ENCODE results near the gene KLHDC8B.
A peak's percentile ranks its signal among the peaks of the same experiment; 100 is the strongest.

The KLHDC8B gene

DNA sequence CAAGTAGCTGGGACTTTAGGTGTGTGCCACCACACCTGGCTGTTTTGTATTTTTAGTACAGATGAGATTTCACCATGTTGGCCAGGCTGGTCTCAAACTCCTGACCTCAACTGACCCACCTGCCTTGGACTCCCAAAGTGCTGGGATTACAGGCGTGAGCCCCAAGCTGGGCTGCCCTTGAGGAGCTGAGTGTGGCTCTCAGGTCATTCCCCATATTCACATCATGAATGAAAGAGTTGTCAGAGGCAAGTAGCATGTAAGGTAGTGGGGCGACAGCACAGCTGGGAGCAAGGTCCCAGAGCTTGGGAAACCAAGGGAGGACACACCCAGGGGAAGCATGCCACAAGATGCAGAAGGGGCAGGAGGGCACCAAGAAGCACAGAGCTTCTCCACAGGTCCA lies 10.2 kb upstream of the KLHDC8B start:
- DNase-seq, result no peak

DNA sequence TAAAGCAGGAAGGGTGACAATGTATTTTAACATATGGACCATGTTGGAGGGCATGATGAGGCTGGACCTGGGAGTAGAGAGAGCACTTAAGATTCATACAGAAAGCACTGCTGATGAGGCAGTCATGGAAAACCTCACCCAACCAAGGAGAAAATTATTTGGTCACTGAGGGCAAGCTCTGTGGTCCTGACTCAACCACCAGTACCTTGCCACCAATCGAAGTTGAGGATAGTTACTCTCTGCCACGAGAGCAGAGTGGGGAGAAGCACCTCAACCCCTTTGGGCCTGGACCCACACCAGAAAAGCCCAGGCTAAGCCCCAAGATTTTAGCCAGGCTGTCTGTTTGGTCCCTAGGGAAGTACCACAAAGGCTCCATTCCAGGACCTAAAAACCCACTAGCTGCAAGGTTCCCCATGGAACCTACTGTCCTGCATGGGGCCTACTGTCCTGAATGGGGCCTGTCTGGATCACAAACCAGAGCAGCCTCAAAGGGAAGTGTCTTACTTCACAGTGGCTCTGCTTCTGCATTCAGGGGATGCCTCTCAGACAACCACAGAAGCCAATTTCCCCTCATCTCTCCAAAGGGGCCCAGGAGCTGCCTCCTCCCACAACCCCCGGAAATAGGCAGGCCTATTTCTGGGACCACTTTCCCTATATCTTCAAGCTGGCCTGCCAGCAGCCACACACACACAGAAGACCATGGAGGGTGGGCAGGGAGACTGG lies 9.4 kb upstream of the KLHDC8B start:
- DNase-seq, result no peak

DNA sequence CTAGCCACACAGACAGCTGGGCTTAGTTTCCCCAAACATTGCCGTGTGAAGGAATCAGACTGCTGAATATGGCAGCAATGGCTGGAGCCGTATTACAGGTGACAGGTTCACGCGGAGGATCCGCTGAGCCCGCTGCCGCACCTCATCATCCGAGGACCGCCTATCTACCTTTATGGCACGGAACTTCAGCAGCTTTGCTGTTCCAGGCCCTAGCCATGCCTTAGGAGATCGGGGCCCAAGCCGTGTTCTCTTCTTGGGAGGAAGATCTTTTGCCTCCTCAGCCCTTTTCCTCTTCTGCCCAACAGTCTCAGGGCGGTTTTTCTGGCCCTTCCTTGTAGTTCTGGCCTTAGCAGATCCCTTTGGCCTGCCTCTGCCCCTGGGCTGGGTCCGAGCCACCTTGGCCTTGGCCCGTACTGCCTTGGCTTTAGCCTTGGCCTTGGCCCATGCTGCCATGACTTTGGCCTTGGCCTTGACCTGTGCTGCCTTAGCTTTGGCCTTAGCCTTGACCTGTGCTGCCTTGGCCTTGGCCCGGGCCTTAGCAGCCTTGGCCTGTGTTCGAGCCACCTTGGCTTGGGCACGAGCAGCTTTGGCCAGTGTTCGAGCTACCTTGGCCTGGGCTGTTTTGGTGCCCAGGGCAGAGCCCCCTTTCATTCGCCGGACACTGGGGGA lies 8.5 kb upstream of the KLHDC8B start:
- no peak for DNase-seq

DNA sequence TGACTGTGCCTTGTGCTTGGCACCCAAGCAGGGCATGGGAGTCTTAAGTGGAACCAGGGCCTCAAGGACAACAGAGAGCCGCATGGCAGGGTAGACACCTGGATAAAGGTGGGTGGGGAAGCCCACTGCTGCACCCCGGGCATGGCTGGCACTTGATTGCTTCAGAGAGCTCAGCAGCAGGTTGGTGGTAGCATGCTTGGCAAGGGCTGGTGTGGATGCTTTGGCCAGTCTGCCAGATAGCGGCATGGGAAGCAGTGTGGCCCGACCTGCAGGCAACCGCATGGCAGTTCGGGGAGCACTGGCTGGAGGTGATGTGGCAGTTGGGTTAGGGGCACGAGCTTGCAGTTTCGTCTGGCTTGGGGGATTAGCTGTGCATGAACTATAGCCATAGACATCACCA lies 7.8 kb upstream of the KLHDC8B start:
- DNase-seq, result no peak

DNA sequence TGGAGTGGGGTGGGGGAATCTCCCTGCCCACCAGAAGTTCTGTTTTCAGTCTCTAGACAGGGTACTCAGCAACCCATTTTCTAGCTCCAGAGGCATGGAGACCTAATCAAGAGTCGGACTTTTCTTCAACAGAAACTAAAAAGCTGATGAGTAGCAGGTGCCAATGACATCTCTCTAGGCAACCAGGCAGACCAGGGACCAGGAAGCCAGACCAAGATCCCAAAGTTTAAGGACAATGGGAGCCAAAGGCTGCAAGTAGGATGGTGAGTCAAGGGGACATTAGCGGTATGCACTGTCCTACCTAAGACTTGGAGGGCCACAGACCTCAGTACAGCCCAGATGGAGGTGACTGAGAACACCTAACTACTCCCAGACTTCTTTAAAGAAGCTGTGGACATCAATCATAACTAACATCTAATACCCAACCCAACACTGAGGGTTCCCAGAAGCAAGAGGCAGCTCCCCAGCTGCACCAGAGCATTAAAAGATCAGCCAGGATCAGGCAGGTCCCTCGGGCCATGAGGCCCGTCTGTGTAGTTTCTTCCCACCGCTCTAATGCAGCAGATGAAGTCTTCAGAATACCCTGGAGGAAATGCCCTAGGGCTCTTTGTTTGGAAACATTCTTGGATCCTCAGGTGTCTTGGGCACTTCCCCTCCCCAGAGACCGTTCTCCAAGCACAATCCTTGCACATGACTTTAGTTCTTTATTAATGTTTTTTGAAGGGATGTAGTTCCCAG lies 6.2 kb upstream of the KLHDC8B start:
- no peak for DNase-seq

DNA sequence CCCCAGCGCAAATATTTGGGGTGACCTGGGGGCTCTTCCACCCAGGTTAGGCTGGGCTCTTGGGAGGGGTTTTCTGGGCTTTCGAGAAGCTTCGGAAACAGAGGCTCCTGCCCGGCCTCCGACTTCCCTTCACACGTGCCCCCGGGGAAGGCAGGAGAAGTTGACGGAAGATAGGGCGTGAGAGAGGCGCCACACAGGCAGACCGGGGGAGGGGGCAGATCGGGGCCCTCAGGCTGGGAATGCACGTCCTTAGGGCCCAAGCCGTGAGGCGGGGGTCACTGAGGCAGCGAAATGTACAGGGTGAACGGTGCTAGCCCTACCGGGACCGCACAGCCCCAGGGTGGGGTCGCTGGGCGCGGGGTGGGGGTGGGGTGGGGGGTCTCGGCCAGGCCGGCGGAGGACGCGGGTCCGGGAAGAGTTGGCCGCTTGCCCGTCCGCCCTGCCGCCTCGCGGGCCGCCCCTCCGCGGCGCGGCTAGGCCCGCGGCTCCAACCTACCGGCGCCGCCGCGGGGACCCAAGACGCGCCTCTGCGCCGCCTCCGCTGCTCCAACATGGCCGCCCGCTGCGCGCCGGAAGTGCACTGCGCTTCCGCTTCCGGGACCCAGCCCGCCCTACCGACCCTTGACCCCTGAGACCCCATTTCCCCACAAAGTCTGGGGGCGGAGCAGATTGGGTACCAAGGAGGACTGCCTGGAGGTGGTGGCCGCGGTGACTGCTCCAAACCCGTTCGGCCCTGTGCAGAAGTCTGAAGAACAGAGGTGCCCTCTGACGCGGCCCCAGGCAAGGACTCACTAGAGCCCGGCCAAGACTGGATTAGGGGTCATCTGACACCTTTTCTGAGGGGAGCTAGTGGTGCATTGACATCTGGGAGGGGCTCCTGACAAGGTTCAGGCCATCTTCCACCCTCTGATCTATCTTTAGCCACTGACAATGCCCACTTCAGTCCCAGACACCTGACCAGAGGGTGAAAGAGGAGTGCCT lies 5.3 kb upstream of the KLHDC8B start, which contains the start of gene CCDC71:
TSS of gene CCDC71 (minus strand) at position 561 of the 981 bp plus-strand sequence. CDS start 2,123 bp downstream, outside the sequence.
- peak; percentile 33 for DNase-seq

DNA sequence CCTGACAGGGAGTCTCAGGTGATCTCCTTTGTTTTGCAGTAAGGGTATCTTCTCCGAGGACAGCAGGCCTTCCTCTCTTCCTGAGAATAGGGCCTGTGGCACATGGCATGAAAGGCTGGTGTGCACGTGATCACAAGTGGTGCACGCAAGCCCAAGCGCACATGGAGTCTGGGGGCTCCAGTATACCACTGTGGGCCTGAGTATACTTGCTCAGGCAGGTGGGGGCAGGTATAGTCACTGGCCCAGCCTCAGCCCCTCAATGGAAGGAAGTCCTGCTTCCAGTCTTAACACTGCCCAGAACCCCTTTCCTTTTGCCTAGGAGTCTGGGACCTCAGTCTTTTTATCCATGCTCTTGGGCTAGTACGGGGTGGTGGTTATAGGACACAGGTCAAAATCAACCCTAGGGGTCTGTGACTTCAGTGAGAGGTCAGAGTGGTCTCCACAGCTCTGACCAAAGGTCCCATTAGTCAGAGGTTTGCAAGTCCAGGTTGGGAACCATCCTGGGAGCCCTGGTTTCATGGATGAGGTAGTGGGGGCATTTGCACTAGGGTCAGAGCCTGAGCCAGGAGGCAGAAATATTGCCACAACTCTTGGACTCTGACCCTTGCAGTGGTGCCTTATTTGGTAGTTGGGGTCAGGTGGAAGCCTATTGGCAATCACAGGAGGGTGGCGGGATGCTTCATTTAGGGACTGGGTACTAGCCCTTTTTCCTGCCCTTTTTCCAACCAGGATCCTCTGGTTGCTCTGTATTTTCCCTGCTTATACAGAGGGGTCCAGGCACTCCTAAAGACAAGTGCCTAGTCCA lies 4.4 kb upstream of the KLHDC8B start:
- DNase-seq, result no peak

DNA sequence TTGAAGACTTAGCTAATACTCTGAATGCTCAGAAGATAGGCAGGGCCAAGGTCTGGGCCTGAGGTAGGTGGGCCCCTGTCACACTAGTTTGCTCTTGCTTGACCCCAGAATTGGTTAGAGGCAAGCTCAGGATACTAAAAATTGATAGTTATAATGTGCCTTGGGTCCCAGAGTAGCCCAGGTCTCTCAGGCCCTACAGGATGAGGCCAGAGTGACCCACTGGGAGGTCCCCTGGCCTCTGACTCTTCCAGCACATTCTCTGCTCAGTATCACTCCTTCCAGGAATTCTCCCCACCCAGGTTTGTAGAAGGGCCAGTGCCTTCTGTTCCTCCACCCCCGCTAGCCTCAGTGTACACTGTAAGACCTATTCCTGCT lies 667 bp upstream of the KLHDC8B start:
- DNase-seq, result no peak

DNA sequence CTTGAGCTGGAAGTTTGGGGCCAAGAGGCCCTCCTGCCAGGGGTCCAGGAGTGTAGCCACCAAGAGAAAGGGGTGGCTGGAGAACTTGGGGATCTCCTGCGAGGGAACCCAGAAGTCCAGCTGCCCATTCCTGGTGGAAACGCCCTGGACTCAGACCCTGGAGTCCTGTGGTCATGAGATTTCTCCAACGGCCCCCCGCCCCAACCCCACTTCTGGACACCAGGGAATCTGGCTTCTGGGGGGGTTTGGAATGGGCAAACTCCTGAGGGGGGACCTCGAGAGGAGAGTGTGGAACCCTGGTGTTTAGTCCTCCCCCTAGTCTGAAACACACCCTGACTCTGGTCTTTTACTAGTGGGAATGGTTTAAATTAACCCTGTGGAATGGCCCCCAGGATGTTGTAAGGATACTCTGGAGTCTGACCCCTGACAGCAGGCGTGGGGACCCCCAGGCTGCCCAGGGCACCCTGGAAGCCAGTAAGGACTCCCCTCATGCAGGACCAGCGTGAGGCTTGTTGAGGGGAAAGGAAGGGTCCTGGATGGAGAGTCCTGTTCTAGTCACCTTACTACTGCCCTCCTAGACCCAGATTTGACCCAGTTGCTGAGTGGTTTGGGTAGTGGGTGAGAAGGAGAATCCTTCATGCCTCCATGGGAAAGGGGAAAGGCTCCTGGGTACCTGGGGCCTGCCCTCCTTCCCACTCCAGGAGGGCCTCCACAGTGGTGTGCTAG lies 540 bp downstream of the KLHDC8B start:
- DNase-seq, result no peak

DNA sequence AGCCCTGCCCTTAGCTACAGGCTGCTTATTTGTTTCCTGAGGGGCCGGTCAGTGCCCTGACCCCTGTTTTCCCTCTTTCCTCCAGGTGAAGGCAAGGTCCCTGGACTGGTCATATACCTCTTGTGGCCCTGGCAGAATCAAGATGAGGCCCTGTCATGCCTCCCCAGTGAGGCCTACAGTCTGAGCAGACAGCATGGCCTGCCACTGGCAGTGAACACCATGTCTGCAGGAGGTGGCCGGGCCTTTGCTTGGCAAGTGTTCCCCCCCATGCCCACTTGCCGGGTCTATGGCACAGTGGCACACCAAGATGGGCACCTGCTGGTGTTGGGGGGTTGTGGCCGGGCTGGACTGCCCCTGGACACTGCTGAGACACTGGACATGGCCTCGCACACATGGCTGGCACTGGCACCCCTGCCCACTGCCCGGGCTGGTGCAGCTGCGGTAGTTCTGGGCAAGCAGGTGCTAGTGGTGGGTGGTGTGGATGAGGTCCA lies 1.2 kb downstream of the KLHDC8B start:
- no peak for DNase-seq

DNA sequence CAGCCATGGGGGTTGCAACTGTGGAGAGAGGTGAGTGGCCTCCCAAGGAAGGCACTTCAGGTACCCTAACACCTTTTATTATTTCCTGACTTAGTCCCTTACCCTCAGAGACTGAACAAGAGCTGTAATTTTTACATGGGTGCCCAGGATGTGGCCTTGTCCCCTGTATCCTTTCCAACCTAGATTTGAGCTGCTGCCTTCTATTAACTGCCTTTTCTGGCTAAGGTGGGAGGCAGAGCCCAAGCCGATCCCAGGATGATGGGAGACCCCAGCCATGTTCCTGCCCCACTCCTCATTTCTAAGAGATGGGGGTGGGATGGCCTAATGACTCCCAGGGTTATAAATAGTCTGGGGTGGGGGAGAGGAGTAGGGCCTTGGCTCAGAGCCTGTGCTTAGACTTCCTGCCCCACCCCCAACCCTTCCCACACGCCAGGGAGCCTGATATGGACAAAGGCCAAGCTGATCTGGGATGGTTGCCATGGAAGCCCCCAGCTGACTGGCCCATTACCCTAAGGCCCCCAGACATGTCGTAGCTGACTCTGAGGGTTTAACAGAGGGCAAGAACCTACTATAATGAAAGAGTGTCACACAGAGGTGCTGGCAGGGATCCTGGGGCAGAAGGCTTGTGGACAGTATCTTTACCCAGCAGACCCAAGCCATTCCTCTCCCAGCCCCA lies 1.9 kb downstream of the KLHDC8B start:
- DNase-seq, result no peak

DNA sequence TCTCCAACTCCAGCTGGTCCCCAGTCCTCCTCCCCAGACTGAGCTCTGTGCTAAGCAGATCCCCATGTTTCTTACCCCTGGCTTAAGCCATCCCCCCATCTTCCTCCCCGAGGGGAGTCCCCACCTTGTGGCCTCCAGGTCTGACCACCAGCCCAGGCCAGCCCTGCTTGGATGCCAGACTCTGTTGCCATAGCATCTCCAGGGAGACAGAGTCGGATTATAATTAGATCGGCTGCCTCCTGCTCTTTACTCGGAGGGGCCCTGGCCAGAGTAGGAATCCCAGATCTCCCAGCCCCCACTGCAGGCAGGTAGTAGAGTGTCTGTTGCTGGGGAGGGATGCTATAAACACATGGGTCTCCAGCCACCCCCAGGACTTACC lies 2.4 kb downstream of the KLHDC8B start:
- DNase-seq, result no peak

DNA sequence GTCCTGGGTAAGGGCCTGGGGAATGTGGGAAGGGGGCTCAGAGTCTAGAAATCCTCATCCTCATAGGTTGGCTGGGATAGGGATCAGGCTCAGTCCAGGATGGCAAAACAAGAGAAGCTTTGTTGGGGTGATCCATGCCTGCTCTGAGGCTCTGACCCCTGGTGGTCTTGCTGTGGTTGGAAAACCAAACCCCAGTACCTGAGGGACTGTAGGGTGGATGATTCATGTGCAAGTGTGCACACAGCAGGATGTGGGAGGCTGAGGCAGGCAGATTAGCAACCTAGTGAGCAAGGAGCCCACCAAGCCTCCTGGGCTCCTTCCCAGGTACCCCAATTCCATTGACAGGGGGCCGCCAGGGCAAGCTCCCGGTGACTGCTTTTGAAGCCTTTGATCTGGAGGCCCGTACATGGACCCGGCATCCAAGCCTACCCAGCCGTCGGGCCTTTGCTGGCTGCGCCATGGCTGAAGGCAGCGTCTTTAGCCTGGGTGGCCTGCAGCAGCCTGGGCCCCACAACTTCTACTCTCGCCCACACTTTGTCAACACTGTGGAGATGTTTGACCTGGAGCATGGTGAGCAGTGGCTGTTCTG lies 3.1 kb downstream of the KLHDC8B start:
- no peak for DNase-seq

DNA sequence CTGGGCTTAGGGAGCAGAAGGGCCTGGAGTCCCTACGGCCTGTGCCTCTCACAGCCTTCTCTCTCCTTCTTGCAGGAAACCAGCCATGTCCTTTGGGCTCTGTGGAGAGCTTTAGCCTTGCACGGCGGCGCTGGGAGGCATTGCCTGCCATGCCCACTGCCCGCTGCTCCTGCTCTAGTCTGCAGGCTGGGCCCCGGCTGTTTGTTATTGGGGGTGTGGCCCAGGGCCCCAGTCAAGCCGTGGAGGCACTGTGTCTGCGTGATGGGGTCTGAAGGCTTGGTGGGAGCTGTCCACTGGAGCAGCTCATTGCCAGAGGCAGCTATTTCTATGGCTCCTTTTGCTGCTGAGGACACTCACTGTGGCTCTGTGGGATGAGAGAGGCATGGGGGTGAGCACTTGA lies 4.1 kb downstream of the KLHDC8B start:
- no peak for DNase-seq

DNA sequence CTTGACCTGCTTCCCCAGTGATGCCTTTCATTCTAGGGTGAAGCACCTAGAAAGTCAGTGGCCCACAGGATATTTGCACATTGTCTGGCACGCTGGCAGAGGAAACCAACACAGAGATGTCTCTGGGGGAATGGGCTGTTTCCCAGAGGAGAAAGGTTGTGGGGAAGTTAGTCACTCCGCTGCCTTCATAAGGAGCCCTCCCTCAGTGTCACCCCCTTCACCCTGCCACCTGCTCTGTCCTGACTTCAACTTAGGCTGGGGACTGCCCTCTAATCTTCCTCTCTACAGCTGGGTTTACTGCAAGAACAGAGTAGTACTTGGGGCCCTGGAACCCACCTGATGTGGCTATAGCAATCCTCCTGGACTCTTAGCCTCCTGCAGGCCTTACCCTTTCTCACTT lies 5.7 kb downstream of the KLHDC8B start:
- no peak for DNase-seq

DNA sequence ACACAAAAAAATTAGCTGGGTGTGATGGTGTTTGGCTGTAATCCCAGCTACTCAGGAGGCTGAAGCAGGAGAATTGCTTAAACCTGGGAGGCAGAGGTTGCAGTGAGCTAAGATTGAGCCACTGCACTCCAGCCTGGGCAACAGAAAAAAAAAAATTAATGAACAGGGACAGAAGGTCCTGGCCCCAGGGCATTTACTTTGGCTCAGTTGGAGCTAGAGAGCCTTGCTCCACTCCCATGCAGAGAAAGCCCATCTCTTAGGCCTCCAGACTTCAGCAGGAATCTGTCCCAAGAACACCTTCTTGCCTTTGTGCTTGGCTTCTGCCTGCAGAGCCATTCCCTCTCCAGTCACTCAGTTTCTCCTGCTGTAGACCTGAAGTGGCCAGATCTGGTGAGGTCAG lies 8.7 kb downstream of the KLHDC8B start:
- DNase-seq, result no peak

DNA sequence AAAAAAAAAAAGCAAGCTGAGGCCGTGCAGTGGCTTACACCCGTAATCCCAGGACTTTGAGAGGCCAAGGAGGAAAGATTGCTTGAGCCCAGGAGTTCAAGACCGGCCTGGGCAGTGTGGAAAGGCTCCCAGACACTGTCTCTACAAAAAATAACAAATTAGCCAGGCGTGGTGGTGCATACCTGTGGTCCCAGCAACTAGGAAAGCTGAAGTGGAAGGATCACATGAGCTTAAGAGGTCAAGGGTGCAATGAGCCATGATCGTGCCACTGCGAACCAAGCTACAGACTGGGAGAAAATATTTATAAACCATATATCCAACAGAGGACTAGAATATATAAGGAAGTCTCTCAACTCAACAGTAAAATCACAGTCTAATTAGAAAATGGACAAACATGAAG lies 10.0 kb downstream of the KLHDC8B start:
- no peak for DNase-seq

DNA sequence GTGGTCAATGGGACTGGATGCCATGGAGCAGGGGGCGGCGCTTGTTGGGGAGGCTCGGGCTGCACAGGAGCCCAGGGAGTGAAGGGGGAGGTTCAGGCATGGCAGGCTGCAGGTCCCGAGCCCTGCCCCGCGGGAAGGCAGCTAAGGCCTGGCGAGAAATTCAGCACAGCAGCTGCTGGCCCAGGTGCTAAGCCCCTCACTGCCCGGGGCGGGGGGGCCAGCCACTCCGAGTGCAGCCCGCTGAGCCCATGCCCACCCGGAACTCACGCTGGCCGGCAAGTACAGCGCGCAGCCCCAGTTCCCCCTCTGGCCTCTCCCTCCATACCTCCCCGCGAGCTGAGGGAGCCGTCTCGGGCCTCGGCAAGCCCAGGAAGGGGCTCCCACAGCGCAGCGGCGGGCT lies 11.3 kb downstream of the KLHDC8B start:
- no peak for DNase-seq

DNA sequence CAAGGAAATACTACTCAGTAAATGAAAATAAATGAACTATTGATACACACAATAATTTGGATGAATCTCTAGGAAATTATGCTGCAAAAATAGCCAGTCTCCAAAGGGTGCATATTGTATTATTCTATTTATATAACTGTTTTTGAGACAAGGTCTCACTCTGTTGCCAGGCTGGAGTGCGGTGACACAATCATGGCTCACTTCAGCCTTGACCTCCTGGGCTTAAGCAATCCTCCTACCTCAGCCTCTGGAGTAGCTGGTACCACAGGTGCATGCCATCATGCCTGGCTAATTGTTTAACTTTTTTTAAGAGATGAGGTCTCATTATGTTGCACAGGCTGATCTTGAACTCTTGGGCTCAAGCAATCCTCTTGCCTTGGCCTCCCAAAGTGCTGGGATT lies 12.5 kb downstream of the KLHDC8B start:
- no peak for DNase-seq

DNA sequence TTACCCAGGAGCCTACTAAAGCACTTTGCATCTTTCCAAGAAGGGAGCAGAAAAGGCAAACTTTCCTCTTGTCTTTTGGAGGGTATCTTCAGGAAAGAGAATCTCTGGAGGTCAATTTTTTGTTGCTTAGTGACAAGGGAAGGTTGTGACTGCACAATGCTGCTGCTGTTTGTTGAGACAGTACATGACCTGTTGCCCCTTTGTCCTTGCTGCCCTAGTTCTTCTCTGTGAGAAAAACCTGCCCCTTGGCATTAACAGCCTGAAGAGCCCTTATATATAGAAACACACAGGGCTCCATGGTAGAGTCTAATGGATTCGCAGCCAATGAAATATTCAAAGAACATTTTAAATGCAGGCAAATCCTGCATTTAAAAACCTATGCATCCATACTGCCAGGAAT lies 20.3 kb downstream of the KLHDC8B start:
- no peak for DNase-seq

Data from NCI-H2171 (cell line).